DLD1 (cell line): ENCODE results near the gene NALCN.

Experiments used
- in situ Hi-C: cut with HindIII; loops from 2 replicates; pipeline ENCODE4 v1.10.0; 2017; ENCODE audit warnings: low sequenced_read_pairs

NALCN gene

GRCh38 chr13:101140087-101140770 lies 276.1 kb downstream of the NALCN start:
- in situ Hi-C loops, result loop anchor here (25.0 kb wide), 1 partner anchor 622 kb away; no protein-coding TSS in a partner anchor

- in situ Hi-C loops, result loop anchor here (25.0 kb wide), 1 partner anchor 623 kb away; no protein-coding TSS in a partner anchor
These were observed 277.2 kb downstream of the NALCN start for GRCh38 chr13:101139081-101139480.

- in situ Hi-C loops, result loop anchor here (25.0 kb wide), 1 partner anchor 634 kb away; no protein-coding TSS in a partner anchor
These were observed 288.5 kb downstream of the NALCN start for GRCh38 chr13:101127741-101128353.

- in situ Hi-C loops, result no loop called here
These were observed 293.3 kb downstream of the NALCN start for GRCh38 chr13:101123028-101123427.

- in situ Hi-C loops, result no loop called here
These were observed 294.7 kb downstream of the NALCN start for GRCh38 chr13:101121608-101122007.

- in situ Hi-C loops, result no loop called here
These were observed 296.3 kb downstream of the NALCN start for GRCh38 chr13:101120007-101120406.

- in situ Hi-C loops, result no loop called here
These were observed 299.5 kb downstream of the NALCN start for GRCh38 chr13:101116826-101117225.

- in situ Hi-C loops, result no loop called here
These were observed 300.0 kb downstream of the NALCN start for GRCh38 chr13:101116341-101116740.

- in situ Hi-C loops, result no loop called here
These were observed 300.5 kb downstream of the NALCN start for GRCh38 chr13:101115762-101116171.

- in situ Hi-C loops, result no loop called here
These were observed 304.4 kb downstream of the NALCN start for GRCh38 chr13:101111894-101112293.

GRCh38 chr13:101109005-101109404 lies 307.3 kb downstream of the NALCN start:
- in situ Hi-C loops, result no loop called here

GRCh38 chr13:101098873-101099272 lies 317.4 kb downstream of the NALCN start:
- in situ Hi-C loops, result no loop called here

GRCh38 chr13:101092985-101093384 lies 323.3 kb downstream of the NALCN start:
- in situ Hi-C loops, result no loop called here

GRCh38 chr13:101090287-101090686 lies 326.0 kb downstream of the NALCN start:
- in situ Hi-C loops, result no loop called here

GRCh38 chr13:101085551-101085950 lies 330.8 kb downstream of the NALCN start:
- in situ Hi-C loops, result no loop called here

GRCh38 chr13:101082441-101082840 lies 333.9 kb downstream of the NALCN start:
- in situ Hi-C loops, result no loop called here

GRCh38 chr13:101080616-101081015 lies 335.7 kb downstream of the NALCN start:
- in situ Hi-C loops, result no loop called here

- in situ Hi-C loops, result no loop called here
These were observed 351.0 kb downstream of the NALCN start for GRCh38 chr13:101065329-101065728.

GRCh38 chr13:101059793-101060192 lies 356.5 kb downstream of the NALCN start:
- in situ Hi-C loops, result no loop called here

- in situ Hi-C loops, result no loop called here
These were observed 357.5 kb downstream of the NALCN start for GRCh38 chr13:101058841-101059240.

- in situ Hi-C loops, result no loop called here
These were observed 362.8 kb downstream of the NALCN start for GRCh38 chr13:101053301-101054093.
